ENCODE results near the gene PLCXD1.
"Not testable (repeated sequence)": the region's sequence is repeated elsewhere in the genome, so short reads cannot be mapped to it uniquely, and the experiment has no call there.

GRCh38 chrX:282000-282681, 960 bp downstream of the PLCXD1 start:
- TF ChIP-seq, protein P1, sequence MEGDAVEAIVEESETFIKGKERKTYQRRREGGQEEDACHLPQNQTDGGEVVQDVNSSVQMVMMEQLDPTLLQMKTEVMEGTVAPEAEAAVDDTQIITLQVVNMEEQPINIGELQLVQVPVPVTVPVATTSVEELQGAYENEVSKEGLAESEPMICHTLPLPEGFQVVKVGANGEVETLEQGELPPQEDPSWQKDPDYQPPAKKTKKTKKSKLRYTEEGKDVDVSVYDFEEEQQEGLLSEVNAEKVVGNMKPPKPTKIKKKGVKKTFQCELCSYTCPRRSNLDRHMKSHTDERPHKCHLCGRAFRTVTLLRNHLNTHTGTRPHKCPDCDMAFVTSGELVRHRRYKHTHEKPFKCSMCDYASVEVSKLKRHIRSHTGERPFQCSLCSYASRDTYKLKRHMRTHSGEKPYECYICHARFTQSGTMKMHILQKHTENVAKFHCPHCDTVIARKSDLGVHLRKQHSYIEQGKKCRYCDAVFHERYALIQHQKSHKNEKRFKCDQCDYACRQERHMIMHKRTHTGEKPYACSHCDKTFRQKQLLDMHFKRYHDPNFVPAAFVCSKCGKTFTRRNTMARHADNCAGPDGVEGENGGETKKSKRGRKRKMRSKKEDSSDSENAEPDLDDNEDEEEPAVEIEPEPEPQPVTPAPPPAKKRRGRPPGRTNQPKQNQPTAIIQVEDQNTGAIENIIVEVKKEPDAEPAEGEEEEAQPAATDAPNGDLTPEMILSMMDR (IDR thresholded peaks at IDR 0.05): not testable (repeated sequence)
- TF ChIP-seq POLR2A (IDR thresholded peaks at IDR 0.05): not testable (repeated sequence)
